ENCODE results near the gene CACNG4.

DNA sequence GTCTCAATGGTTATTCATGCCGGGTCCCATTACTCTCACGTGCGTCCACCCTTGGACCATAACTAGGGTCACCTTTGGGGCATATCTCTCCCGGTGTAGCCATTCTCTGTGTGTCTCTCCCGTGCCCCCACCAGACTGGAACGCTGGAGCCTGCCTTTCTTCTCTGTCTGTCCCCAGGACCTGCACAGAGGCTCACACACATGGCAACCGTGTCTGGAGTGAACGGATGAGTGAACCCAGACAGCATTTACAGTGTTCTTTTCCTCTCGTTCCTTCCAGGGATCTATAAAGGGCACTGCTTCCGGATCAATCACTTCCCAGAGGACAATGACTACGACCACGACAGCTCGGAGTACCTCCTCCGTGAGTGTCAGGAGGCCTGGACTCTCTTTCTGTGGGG is 53.4 kb downstream of the CACNG4 start:
- TF ChIP-seq, protein P1, sequence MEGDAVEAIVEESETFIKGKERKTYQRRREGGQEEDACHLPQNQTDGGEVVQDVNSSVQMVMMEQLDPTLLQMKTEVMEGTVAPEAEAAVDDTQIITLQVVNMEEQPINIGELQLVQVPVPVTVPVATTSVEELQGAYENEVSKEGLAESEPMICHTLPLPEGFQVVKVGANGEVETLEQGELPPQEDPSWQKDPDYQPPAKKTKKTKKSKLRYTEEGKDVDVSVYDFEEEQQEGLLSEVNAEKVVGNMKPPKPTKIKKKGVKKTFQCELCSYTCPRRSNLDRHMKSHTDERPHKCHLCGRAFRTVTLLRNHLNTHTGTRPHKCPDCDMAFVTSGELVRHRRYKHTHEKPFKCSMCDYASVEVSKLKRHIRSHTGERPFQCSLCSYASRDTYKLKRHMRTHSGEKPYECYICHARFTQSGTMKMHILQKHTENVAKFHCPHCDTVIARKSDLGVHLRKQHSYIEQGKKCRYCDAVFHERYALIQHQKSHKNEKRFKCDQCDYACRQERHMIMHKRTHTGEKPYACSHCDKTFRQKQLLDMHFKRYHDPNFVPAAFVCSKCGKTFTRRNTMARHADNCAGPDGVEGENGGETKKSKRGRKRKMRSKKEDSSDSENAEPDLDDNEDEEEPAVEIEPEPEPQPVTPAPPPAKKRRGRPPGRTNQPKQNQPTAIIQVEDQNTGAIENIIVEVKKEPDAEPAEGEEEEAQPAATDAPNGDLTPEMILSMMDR (IDR thresholded peaks at IDR 0.05 in 4 of 5, conservative IDR thresholded peaks at IDR 0.05 in 1 of 5) = no peak
- no peak for TF ChIP-seq POLR2A (IDR thresholded peaks at IDR 0.05)
